HG03378 (cell line): ENCODE measurements around the gene CCL1.

ENCODE experiments used
- ATAC-seq: cut with Tn5 transposase; IDR thresholded peaks from one replicate; pipeline ENCODE4 v1.9.1; 2021; ENCODE audit warnings: mild to moderate bottlenecking, moderate library complexity; ENCODE audit not compliant: unreplicated experiment

Gene CCL1

GRCh38 chr17:34363183-34363661 is at the start of gene CCL1:
TSS of gene CCL1 (minus strand) at chr17:34363233. CDS start at chr17:34363161, 72 bp downstream.
- no peak for ATAC-seq

- no peak for ATAC-seq
These were observed 49.5 kb upstream of the CCL1 start for GRCh38 chr17:34412534-34412933.

- no peak for ATAC-seq
These were observed 48.8 kb upstream of the CCL1 start for GRCh38 chr17:34411646-34412421.

DNA sequence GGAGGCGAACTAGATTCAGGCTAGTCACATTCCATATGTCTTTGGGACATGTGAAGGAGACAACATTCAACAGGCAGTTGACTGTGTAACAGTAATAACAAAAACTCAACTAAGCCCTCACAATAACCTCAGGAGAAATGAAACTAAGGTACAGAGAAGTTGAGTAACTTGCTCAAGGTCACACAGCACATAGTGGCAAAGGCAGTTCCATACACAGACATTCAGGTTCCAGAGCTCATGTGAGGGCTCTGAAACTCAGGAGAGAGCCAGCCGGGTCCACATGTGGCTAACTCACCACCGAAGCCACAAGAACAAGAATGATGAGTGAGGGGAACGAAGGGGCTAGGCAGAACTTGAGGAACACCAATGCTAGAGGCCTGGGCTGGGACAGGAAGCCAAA is 46.3 kb upstream of the CCL1 start:
- ATAC-seq = no peak

- no peak for ATAC-seq
These were observed 45.4 kb upstream of the CCL1 start for GRCh38 chr17:34408439-34408838.

DNA sequence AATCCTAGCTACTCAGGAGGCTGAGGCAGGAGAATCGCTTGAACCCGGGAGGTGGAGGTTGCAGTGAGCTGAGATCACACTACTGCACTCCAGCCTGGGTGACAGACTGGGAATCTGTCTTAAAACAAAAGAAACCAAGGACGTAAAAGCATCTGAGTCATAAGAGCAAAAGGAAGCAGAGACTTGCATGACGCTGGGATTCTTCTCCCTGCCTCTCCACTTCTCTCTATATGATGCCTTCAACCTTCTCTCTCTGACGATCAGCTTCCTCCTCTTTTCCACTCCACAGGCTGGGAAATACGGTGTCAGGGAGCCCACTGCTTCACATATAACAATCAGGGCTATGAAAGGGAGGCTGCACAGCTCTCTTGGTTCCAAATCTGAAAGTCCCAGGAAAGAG is 43.2 kb upstream of the CCL1 start:
- no peak for ATAC-seq

GRCh38 chr17:34403006-34403405 is 40.0 kb upstream of the CCL1 start:
- ATAC-seq = no peak

GRCh38 chr17:34401165-34401564 is 38.1 kb upstream of the CCL1 start:
- no peak for ATAC-seq

DNA sequence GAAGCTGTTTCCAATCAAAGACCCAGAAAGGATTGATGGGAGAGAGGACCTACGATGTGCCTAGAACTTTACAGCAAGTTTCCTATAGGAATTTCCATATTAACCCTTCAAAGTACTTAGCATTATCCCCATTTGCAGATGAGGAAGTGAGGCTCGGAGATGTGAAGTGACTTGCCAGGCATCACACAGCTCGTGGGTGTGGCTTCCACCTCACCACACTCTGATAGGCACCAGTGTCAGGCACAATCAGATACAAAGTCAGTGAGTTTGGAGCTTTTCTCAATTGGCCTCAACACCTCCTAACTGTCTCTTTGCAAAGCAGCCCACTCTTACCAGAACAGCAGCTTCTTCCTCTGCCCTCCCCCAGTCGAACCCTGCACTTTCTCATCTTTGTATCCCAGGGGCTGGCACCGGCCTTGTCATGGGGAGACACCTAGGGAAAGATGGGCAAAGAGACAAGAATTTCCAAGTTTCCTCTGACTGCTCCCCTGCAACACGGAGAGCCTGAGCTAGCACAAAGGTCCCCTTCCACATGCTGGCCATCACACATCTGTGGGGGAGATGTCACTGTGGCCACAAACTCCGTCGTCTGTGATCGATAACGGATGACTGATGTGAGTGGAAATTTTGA is 37.4 kb upstream of the CCL1 start:
- no peak for ATAC-seq

- no peak for ATAC-seq
These were observed 36.7 kb upstream of the CCL1 start for GRCh38 chr17:34399725-34400124.

DNA sequence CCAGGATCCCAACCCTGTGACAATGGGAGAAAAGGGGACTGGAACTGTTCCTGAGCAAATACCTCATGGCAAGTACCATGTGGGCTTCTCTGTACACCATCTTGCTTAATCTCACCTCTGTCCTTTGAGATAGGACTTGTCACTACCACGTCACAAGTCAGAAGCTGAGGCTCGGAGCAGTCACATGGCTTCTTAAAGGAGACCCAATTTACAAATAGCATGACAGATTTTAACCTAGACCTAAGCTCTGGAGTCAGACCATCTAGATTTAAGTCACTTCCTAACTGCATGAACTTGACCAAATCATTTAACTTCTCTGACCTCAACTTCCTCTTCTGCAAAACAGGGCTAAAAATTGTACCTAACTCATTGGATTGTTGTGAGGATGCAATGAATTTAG is 36.0 kb upstream of the CCL1 start:
- no peak for ATAC-seq

DNA sequence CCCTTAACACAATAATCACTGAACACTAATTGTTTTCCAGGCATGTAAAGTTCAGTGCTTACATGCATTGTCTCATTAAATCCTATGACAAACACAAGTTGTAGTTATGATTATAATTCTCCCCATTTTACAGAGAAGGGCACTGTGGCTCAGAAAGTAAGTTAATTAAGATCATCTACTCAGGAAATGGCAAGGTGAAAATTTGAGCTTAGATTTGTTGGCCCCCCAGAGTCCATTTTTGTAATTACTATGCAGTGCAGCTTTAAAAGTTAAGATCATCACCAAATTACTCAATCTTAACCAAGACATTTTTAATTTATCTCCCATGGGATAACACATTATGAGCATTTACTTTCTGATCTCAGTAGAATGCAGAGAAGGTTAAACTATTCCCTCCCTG is 34.2 kb upstream of the CCL1 start:
- no peak for ATAC-seq

DNA sequence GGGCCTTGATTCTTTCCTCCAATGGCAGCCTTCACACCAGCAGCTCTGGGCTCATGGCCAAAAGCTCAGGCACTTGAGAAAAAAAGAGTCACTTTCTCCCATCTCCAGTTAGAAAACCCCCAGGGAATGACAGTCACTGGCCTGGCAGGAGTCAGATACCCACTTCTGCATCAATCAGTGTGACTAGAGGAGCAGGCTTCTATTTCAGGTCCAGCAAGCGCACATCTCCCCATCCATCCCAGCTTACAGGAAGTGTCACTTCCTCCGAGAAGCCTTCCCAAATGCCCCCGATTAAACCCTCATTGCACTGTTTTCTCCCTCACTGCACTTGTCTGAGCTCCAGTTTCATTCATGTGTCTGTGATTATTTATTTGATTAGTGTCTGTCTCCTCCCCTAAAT is 30.4 kb upstream of the CCL1 start:
- ATAC-seq = no peak

GRCh38 chr17:34391241-34391640 is 28.2 kb upstream of the CCL1 start:
- ATAC-seq = no peak

DNA sequence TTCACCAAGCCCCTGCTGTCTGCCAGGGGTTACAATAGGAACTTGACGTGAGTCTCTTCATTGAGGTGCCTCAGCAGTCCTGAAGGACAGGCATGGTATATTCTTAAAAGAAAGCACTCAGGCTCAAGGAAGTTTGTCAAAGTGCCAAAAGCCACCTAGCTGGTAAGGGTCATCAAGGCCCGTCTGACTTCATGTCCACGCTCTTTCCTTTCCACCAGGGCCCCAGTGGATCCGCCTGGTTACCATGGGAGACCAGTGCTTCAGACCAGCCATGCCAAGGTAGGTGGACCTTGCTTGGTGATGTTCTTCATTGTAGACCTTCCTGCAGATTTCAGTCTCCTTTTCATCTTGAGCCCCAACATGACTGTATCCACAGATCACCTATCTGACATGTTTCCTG is 27.6 kb upstream of the CCL1 start:
- no peak for ATAC-seq

DNA sequence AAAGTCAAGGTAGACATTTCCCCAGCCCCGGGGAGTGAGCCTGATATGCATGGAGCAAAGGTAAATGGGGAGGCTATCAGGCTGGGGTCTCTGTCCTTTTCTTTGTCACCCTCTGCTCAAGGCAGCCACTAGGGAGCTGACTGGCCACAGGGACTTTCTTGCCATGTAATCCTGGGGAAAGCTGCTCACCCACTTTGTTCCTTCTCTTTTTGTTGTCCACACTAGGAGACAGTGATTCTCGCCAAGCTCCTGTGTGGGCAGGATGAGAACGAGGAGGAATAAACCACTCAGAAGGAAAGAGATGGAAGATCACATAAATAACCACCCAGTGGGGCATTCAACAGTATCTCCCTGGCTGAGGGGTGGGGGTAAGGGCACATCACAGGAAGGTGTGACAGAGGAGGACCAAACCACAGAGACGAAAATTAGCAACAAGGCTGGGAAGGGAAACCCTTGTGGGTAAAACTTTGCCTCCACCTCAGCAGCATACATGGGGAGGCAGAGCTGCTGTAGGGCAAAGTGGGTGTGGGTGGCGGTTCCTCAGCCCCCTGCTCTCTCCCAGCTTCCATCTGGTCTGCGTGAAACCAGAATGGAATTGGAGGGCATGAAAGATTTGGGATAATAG is 26.2 kb upstream of the CCL1 start:
- no peak for ATAC-seq

GRCh38 chr17:34387566-34387965 is 24.5 kb upstream of the CCL1 start:
- ATAC-seq = no peak

DNA sequence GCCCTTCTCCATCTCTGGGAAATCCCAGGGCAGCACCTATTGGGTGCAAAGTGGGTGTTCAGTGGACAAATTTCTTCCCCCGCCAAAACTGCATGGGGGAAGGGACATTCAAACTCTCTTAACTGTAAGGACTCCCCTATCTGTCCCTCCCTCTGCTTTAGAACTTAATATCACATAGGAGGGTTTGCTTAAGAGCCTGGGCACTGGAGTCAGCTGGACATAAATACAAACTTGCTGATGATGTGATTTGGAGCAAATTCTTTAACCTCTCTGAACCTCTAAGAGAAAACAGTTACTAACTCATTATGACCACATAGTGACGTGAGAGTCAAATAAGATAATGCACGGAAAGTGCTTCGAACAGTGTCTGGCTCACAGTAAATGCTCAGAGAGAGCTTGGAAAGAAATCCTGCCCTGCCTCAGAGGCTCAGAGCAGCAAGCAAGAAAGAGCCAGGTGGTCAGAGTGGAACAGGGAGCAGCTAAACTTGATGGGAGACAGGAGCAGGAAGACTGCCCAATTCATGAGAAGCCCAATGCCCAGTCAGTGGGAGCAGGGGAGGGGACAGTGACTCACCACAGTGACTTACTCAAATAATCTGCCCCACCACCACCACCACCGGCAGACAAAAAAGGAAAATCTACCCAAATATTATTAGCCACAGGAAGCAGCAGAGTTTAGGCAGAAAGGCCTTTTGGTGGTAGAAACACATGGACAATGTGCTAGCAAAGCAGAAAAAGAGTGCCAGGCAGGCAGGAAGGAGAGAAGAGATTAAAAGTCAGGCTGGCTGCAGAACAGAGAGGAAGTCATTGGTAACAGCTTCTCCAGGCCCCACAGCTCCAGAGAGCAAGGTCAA is 23.9 kb upstream of the CCL1 start:
- ATAC-seq = no peak

GRCh38 chr17:34386343-34386696 is 23.3 kb upstream of the CCL1 start:
- ATAC-seq = no peak

DNA sequence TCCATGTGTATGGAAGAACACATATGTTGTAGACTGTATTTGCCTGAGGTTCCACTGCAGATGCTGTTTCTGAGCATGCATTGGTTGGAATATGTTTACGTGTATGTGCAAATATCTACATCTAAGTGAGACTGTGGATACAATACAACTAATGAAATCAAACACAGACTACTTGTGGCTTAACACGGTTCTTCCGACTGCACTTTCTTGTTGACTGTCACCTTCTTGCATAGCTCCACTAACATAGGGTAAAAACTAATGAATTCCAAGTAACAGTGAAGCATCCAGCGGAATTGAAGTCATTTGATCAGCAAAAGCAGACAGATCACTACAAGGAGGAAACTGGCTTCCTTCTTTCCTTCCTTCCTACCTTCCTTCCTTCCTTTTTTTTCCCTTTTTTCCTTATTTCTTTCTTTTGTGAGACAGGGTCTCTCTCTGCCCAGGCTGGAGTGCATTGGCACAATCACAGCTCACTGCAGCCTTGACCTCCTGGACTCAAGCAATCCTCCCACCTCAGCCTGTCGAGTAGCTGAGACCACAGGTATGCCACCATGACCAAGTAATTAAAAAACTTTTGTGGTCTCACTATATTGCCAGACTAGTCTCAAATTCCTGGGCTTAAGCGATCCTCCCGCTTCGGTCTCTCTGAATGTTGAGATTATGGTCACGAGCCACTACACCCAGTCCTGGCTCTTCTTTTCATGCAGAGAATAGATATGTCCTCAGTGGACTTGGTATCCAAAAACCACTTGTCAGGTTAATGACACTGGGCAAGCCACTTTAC is 22.0 kb upstream of the CCL1 start:
- ATAC-seq = no peak
